Measurements from ENCODE around the gene MSRB1.
A peak's percentile ranks its signal among the peaks of the same experiment; 100 is the strongest.

- TF ChIP-seq RAD21 (CRISPR knock-in tag; conservative IDR thresholded peaks at IDR 0.05 in 1 of 2, IDR thresholded peaks at IDR 0.05 in 1 of 2) (no peak), ZC3H4 (CRISPR knock-in tag; IDR thresholded peaks at IDR 0.05; ENCODE audit: borderline replicate concordance) (peak; percentile 51; the same call in 1 of the 2 replicates), CTCF (IDR thresholded peaks at IDR 0.05 in 2 of 3, conservative IDR thresholded peaks at IDR 0.05 in 1 of 3; ENCODE audit: insufficient read depth in 2 of 3, low read depth in 1 of 3, low read length in 3 of 3) (no peak), TAF9B (IDR thresholded peaks at IDR 0.05; ENCODE audit: partially characterized antibody) (peak; percentile 34), HLTF (IDR thresholded peaks at IDR 0.05) (no peak), NBN (IDR thresholded peaks at IDR 0.05; ENCODE audit: low read depth) (no peak; the same call in 1 of the 2 replicates), EGR1 (conservative IDR thresholded peaks at IDR 0.05) (no peak), L3MBTL2 (IDR thresholded peaks at IDR 0.05) (no peak), CBX1 (IDR thresholded peaks at IDR 0.05; ENCODE audit: low read depth) (no peak)
These were observed 771 bp downstream of the MSRB1 start for GRCh38 chr16:1942047-1942809.
